ENCODE results near the gene MSMP.

DNA sequence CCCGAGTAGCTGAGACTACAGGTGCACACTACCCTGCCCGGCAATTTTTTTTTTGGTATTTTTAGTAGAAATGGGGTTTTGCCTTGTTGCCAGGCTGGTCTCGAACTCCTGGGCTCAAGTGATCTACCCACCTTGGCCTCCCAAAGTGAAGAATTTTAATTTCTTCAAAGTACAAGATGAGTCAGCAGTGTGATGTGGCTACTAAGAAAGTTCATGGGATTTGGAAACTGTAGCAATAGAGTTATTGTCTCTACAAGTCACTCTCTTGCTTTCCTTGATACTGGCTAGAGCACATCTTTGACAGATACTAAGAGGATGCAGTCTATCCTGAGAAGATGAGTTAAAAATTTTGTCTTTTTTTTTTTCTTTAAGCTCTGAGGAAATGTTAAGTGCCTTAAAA, 20.0 kb downstream of the MSMP start:
- TF ChIP-seq, protein P1, sequence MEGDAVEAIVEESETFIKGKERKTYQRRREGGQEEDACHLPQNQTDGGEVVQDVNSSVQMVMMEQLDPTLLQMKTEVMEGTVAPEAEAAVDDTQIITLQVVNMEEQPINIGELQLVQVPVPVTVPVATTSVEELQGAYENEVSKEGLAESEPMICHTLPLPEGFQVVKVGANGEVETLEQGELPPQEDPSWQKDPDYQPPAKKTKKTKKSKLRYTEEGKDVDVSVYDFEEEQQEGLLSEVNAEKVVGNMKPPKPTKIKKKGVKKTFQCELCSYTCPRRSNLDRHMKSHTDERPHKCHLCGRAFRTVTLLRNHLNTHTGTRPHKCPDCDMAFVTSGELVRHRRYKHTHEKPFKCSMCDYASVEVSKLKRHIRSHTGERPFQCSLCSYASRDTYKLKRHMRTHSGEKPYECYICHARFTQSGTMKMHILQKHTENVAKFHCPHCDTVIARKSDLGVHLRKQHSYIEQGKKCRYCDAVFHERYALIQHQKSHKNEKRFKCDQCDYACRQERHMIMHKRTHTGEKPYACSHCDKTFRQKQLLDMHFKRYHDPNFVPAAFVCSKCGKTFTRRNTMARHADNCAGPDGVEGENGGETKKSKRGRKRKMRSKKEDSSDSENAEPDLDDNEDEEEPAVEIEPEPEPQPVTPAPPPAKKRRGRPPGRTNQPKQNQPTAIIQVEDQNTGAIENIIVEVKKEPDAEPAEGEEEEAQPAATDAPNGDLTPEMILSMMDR (conservative IDR thresholded peaks at IDR 0.05): no peak
- TF ChIP-seq EZH2 (IDR thresholded peaks at IDR 0.05; ENCODE audit: low read depth): no peak

Measured in PC-9 (cell line).